ENCODE measurements around the gene PCMTD2.
"Not testable (repeated sequence)": the region's sequence is repeated elsewhere in the genome, so short reads cannot be mapped to it uniquely, and the experiment has no call there.

The PCMTD2 gene

GRCh38 chr20:64280460-64280843 is 24.9 kb downstream of the PCMTD2 start:
- no peak overlapping the region for H3K27ac ChIP-seq (ENCODE audit: low read depth, low read length, poor library complexity, severe bottlenecking)
- H3K9me3 ChIP-seq (ENCODE audit: low read length) = no peaks in the 10 kb centered on the region
- no peak overlapping the region for H3K4me2 ChIP-seq (ENCODE audit: low read length)
- no peak overlapping the region for H3K9ac ChIP-seq (ENCODE audit: low read length)
- H3K36me3 ChIP-seq (ENCODE audit: insufficient read depth, low read length) = no peaks in the 10 kb centered on the region
- TF ChIP-seq, protein P1, sequence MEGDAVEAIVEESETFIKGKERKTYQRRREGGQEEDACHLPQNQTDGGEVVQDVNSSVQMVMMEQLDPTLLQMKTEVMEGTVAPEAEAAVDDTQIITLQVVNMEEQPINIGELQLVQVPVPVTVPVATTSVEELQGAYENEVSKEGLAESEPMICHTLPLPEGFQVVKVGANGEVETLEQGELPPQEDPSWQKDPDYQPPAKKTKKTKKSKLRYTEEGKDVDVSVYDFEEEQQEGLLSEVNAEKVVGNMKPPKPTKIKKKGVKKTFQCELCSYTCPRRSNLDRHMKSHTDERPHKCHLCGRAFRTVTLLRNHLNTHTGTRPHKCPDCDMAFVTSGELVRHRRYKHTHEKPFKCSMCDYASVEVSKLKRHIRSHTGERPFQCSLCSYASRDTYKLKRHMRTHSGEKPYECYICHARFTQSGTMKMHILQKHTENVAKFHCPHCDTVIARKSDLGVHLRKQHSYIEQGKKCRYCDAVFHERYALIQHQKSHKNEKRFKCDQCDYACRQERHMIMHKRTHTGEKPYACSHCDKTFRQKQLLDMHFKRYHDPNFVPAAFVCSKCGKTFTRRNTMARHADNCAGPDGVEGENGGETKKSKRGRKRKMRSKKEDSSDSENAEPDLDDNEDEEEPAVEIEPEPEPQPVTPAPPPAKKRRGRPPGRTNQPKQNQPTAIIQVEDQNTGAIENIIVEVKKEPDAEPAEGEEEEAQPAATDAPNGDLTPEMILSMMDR (IDR thresholded peaks at IDR 0.05; ENCODE audit: low read length) = no peak
- no peak for TF ChIP-seq EZH2 (IDR thresholded peaks at IDR 0.05; ENCODE audit: borderline replicate concordance, low read length)
- no peaks in the 10 kb centered on the region for H3K79me2 ChIP-seq (ENCODE audit: insufficient read depth, low read length)
- H3K4me3 ChIP-seq (ENCODE audit: low read depth, low read length, poor library complexity, severe bottlenecking) = no peak overlapping the region
- H3F3A ChIP-seq (ENCODE audit: insufficient read depth, low read length) = no peaks in the 10 kb centered on the region
- no peak overlapping the region for H2AFZ ChIP-seq (ENCODE audit: low read length)
- H3K4me1 ChIP-seq (ENCODE audit: insufficient read depth, low read length, severe bottlenecking) = no peaks in the 10 kb centered on the region
- no peaks in the 10 kb centered on the region for H3K9me2 ChIP-seq (ENCODE audit: low read depth, low read length)
- H4K20me1 ChIP-seq (ENCODE audit: insufficient read depth, low read length) = no peaks in the 10 kb centered on the region
- H3K27me3 ChIP-seq (ENCODE audit: insufficient read depth, low read length) = 0 out of 2 replicates have a peak, but pooled peaks cover 3% of the 10 kb centered on the region

- H4K20me1 ChIP-seq (ENCODE audit: insufficient read depth, low read length) = no peaks in the 10 kb centered on the region
- no peaks in the 10 kb centered on the region for H3K4me1 ChIP-seq (ENCODE audit: insufficient read depth, low read length, severe bottlenecking)
- H3K27ac ChIP-seq (ENCODE audit: low read depth, low read length, poor library complexity, severe bottlenecking) = no peak overlapping the region
- no peaks in the 10 kb centered on the region for H3F3A ChIP-seq (ENCODE audit: insufficient read depth, low read length)
- no peaks in the 10 kb centered on the region for H3K9me3 ChIP-seq (ENCODE audit: low read length)
- TF ChIP-seq, protein P1 (IDR thresholded peaks at IDR 0.05; ENCODE audit: low read length) = no peak
- TF ChIP-seq EZH2 (IDR thresholded peaks at IDR 0.05; ENCODE audit: borderline replicate concordance, low read length) = no peak
- H3K27me3 ChIP-seq (ENCODE audit: insufficient read depth, low read length) = 0 out of 2 replicates have a peak, but pooled peaks cover 3% of the 10 kb centered on the region
- H3K79me2 ChIP-seq (ENCODE audit: insufficient read depth, low read length) = no peaks in the 10 kb centered on the region
- no peak overlapping the region for H3K9ac ChIP-seq (ENCODE audit: low read length)
- no peaks in the 10 kb centered on the region for H3K9me2 ChIP-seq (ENCODE audit: low read depth, low read length)
- no peak overlapping the region for H3K4me2 ChIP-seq (ENCODE audit: low read length)
- H3K36me3 ChIP-seq (ENCODE audit: insufficient read depth, low read length) = no peaks in the 10 kb centered on the region
- H2AFZ ChIP-seq (ENCODE audit: low read length) = no peak overlapping the region
- no peak overlapping the region for H3K4me3 ChIP-seq (ENCODE audit: low read depth, low read length, poor library complexity, severe bottlenecking)
Measured at GRCh38 chr20:64283646-64284045, 28.1 kb downstream of the PCMTD2 start.

DNA sequence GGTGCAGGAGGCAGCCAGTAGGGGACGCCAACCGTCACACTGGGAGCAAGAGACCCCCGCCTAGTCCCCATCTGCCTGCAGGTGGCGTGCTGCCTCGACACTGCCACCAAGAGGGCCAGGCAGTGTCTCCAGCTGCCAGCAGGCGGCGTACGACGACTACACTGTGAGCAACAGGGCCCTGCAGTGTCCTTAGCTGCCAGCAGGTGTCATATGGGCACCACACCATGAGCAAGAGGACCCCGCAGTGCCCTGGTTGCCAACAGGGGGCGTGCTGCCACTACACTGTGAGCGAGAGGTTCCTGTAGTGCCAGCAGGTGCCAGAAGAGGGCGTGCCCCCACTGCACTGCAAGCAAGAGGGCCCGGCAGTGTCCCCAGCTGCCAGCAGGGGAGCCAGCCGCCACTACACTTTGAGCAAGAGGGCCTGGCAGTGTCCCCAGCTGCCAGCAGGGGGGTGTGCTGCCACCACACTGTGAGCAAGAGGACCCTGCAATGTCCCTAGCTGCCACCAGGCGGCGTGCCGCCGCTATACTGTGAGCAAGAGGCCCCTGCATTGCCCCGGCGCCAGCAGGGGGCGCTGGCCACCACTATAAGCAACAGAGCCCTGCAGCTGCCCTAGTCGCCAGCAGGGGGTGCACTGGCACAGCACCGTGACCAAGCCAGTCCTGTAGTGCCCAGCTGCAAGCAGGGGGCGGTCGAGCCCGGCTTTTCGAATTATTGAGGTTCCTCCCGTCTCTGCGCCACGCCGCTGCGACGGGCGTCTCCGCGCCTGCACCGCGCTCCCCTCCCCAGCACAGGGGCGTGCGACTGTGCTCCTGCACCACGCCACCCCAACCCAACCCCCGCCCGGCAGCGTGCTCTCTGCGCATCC is 30.3 kb downstream of the PCMTD2 start:
- H3K9ac ChIP-seq (ENCODE audit: low read length); H4K20me1 ChIP-seq (ENCODE audit: insufficient read depth, low read length); H3K79me2 ChIP-seq (ENCODE audit: insufficient read depth, low read length); H3K4me1 ChIP-seq (ENCODE audit: insufficient read depth, low read length, severe bottlenecking); H3K27ac ChIP-seq (ENCODE audit: low read depth, low read length, poor library complexity, severe bottlenecking); H3F3A ChIP-seq (ENCODE audit: insufficient read depth, low read length); H3K4me3 ChIP-seq (ENCODE audit: low read depth, low read length, poor library complexity, severe bottlenecking); H3K36me3 ChIP-seq (ENCODE audit: insufficient read depth, low read length); H3K27me3 ChIP-seq (ENCODE audit: insufficient read depth, low read length); H3K4me2 ChIP-seq (ENCODE audit: low read length); H3K9me3 ChIP-seq (ENCODE audit: low read length); H2AFZ ChIP-seq (ENCODE audit: low read length); H3K9me2 ChIP-seq (ENCODE audit: low read depth, low read length): not testable (repeated sequence)
- TF ChIP-seq, protein P1 (IDR thresholded peaks at IDR 0.05; ENCODE audit: low read length) = peak; percentile 86

DNA sequence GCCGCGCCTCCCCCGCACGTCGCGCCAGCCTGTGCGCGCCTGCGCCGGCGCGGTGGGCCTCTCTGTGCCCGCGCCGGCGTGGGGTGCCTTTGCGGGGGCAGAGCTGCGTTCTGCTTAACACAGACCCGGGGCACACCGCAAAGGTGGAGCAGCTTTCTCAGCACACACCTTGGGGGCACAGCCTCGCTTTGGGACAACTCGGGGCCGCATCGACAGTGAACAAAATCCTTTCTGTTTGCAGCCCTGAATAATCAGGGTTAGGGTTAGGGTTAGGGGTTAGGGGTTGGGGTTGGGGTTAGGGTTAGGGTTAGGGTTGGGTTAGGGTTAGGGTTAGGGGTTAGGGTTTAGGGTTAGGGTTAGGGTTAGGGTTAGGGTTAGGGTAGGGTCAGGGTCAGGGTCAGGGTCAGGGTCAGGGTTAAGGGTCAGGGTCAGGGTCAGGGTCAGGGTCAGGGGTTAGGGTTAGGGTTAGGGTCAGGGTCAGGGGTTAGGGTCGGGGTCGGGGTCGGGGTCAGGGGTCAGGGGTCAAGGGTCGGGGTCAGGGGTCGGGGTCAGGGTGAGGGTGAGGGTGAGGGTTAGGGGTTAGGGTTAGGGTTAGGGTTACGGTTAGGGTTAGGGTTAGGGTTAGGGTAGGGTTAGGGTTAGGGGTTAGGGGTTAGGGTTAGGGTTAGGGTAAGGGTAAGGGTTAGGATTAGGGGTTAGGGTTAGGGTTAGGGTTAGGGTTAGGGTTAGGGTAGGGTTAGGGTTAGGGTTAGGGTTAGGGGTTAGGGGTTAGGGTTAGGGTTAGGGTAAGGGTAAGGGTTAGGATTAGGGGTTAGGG is 31.1 kb downstream of the PCMTD2 start:
- not testable (repeated sequence) for H3K9ac ChIP-seq (ENCODE audit: low read length); H3K9me3 ChIP-seq (ENCODE audit: low read length); H3K36me3 ChIP-seq (ENCODE audit: insufficient read depth, low read length); H3K4me1 ChIP-seq (ENCODE audit: insufficient read depth, low read length, severe bottlenecking); H3K4me3 ChIP-seq (ENCODE audit: low read depth, low read length, poor library complexity, severe bottlenecking); H3K9me2 ChIP-seq (ENCODE audit: low read depth, low read length); H3K4me2 ChIP-seq (ENCODE audit: low read length); H3K27ac ChIP-seq (ENCODE audit: low read depth, low read length, poor library complexity, severe bottlenecking); H2AFZ ChIP-seq (ENCODE audit: low read length); H3K27me3 ChIP-seq (ENCODE audit: insufficient read depth, low read length); H4K20me1 ChIP-seq (ENCODE audit: insufficient read depth, low read length); H3F3A ChIP-seq (ENCODE audit: insufficient read depth, low read length); H3K79me2 ChIP-seq (ENCODE audit: insufficient read depth, low read length)

GRCh38 chr20:64287264-64287590 is 31.7 kb downstream of the PCMTD2 start:
- H2AFZ ChIP-seq (ENCODE audit: low read length); H3K79me2 ChIP-seq (ENCODE audit: insufficient read depth, low read length); H3K4me3 ChIP-seq (ENCODE audit: low read depth, low read length, poor library complexity, severe bottlenecking); H3K36me3 ChIP-seq (ENCODE audit: insufficient read depth, low read length); H3K27ac ChIP-seq (ENCODE audit: low read depth, low read length, poor library complexity, severe bottlenecking); H3K9ac ChIP-seq (ENCODE audit: low read length); H3K4me2 ChIP-seq (ENCODE audit: low read length); H3K9me3 ChIP-seq (ENCODE audit: low read length); H3K9me2 ChIP-seq (ENCODE audit: low read depth, low read length); H3F3A ChIP-seq (ENCODE audit: insufficient read depth, low read length); H3K4me1 ChIP-seq (ENCODE audit: insufficient read depth, low read length, severe bottlenecking); H4K20me1 ChIP-seq (ENCODE audit: insufficient read depth, low read length); H3K27me3 ChIP-seq (ENCODE audit: insufficient read depth, low read length): not testable (repeated sequence)
